NCI-H187 treated with DMSO at 0.1 percent for 48 hours (cell line): ENCODE data around the gene CFAP410.

ENCODE experiments used
- DNase-seq: peaks from one replicate; lab custom pipeline; 2025; lab: John Stamatoyannopoulos, UW

The CFAP410 gene

GRCh38 chr21:44338971-44339910 is at the start of gene CFAP410:
CFAP410 (minus strand) TSS chr21:44339390; CDS start chr21:44339194, 196 bp downstream.
- DNase-seq, result peak; percentile 76

GRCh38 chr21:44384968-44385367 is 45.8 kb upstream of the CFAP410 start:
- no peak for DNase-seq

- no peak for DNase-seq
Observed at GRCh38 chr21:44383216-44383615, 44.0 kb upstream of the CFAP410 start.

GRCh38 chr21:44382536-44382935 is 43.3 kb upstream of the CFAP410 start:
- no peak for DNase-seq

GRCh38 chr21:44381874-44382273 is 42.7 kb upstream of the CFAP410 start:
- no peak for DNase-seq

GRCh38 chr21:44380876-44381275 is 41.7 kb upstream of the CFAP410 start:
- DNase-seq, result no peak

GRCh38 chr21:44379991-44380865 is 41.0 kb upstream of the CFAP410 start:
- DNase-seq, result no peak

GRCh38 chr21:44379515-44379848 is 40.3 kb upstream of the CFAP410 start:
- DNase-seq, result no peak

- DNase-seq, result no peak
Observed at GRCh38 chr21:44378646-44379514, 39.7 kb upstream of the CFAP410 start.

- DNase-seq, result no peak
Observed at GRCh38 chr21:44377922-44378645, 38.9 kb upstream of the CFAP410 start.

GRCh38 chr21:44377201-44377921 is 38.2 kb upstream of the CFAP410 start:
- DNase-seq, result peak; percentile 64

- DNase-seq, result no peak
Observed at GRCh38 chr21:44376606-44377005, 37.4 kb upstream of the CFAP410 start.

GRCh38 chr21:44375761-44376241 is 36.6 kb upstream of the CFAP410 start:
- DNase-seq, result no peak

- DNase-seq, result no peak
Observed at GRCh38 chr21:44375281-44375651, 36.1 kb upstream of the CFAP410 start.

- DNase-seq, result no peak
Observed at GRCh38 chr21:44374601-44375280, 35.6 kb upstream of the CFAP410 start.

GRCh38 chr21:44372616-44373015 is 33.4 kb upstream of the CFAP410 start:
- DNase-seq, result no peak

- no peak for DNase-seq
Observed at GRCh38 chr21:44371596-44371995, 32.4 kb upstream of the CFAP410 start.

- no peak for DNase-seq
Observed at GRCh38 chr21:44370786-44371410, 31.7 kb upstream of the CFAP410 start.

GRCh38 chr21:44370027-44370735 is 31.0 kb upstream of the CFAP410 start:
- DNase-seq, result no peak
